Effector CD4-positive, alpha-beta T cell (primary cell): ENCODE results near the gene ST7.

Experiments used
- DNase-seq: peaks from one replicate; pipeline ENCODE4 v3.0.0-alpha.2; 2020

Gene ST7

GRCh38 chr7:117165656-117166055 is 212.4 kb downstream of the ST7 start:
- no peak for DNase-seq

DNA sequence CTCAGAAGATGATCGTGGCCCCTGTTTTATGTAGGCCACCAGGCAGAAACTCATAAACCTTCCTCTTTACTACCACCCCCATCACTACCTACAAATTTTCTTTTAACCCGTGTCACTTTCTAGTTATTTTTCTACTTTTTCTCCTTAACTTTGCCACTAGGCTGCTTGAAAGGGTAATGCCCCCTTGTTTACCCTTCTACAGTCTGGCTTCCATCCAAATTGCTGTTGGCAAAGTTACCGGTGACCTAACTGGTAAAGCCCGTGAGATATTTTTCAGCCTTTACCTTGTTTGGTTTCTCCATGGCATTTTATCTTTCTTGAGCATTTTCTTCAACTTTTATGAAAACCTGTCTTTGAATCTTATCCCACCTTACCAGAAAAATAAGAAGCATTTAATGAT is 216.6 kb downstream of the ST7 start:
- DNase-seq = no peak

DNA sequence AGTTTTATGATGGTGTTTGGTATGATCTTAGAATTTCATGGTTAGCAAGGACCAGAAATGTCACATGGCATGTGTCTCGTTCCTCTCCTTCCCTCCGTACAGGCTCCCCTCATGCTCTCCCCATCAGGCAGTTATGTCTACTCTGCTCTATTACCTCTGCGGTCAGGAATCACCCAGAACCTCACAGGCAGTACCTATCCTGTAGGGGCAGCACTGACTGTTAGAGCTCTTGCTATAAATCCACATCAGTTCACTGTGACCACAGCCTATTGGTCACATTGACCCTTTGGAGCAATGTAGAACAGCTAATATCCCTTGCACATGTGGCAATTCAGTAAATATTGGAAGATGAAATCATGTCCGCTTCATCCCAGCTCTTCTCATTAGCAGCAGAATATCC is 217.8 kb downstream of the ST7 start:
- no peak for DNase-seq

DNA sequence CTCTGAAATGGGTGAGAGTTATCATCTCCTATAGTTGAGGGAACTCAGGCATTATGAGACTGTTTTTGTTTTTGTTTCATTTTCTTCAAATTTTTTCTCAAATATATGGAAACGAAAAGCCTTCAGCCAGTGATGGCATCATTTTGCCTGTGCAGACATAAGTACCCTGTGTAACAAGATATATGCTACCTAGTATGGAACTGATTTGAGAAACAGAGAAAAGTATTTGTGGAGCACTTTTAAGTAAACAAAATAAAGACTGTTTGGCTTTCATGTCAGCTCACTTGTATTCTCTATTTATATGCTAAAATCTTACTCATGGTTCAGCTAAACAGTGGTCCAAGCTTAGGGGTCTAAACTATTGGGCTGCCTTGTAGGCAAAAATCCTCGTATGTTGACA is 219.0 kb downstream of the ST7 start:
- no peak for DNase-seq

- DNase-seq = no peak
Measured at GRCh38 chr7:117173035-117173770, 219.9 kb downstream of the ST7 start.

- no peak for DNase-seq
Measured at GRCh38 chr7:117176206-117176605, 222.9 kb downstream of the ST7 start.

GRCh38 chr7:117178600-117178999 is 225.3 kb downstream of the ST7 start:
- DNase-seq = no peak

DNA sequence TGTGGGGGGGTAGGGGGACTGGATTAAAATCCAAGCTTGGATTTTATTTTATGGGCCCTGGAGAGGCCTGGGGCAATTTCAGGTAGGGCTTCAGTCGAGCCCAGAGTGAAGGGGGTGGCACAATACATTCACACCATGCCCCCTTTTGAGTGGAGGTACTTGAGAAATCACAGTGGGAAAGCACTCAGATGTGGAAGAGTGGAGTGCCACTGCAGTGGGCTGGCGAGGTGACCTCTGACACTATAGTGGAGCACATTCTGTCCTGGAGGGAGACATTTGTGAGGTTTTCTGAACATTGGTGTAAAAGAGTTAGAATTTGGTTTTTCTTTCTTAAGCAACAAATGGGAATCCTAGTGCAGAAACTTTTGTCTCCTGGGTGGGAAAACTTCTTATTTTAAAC is 226.4 kb downstream of the ST7 start:
- DNase-seq = no peak

DNA sequence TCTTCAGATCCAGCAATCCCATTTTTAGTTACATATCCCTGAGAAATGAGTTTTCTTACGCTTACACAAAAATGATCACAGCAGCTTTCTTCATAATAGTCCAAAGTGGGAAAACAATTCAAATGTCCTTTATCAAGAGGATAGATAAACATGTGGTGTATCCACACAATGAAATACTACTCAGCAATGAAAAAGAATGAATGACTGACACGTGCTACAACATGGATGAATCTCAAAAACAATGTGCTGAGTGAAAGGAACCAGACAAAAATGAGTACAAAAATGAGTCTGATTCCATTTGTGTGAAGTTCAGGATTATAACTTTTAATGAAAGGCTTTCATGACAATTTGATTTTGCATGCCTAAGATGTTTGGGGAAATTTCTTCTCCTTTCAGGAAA is 230.4 kb downstream of the ST7 start:
- no peak for DNase-seq

DNA sequence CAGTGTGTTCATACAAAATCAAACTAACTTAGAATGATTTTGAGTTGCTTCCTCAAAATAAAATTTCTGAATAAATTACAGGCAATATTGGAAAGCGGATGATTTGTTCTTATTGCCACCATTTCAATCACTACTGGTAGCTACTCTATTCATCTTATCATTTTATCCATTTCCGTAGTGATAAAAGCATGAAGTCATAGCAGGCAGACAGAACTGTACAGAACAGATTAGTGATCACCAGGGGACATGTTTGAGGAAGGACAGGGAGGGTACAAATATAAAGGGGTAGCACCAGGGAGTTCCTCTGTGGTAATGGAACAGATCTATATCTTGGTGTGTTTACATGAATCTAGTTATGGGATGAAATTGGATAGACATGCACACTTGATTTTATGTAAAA is 231.1 kb downstream of the ST7 start:
- no peak for DNase-seq

DNA sequence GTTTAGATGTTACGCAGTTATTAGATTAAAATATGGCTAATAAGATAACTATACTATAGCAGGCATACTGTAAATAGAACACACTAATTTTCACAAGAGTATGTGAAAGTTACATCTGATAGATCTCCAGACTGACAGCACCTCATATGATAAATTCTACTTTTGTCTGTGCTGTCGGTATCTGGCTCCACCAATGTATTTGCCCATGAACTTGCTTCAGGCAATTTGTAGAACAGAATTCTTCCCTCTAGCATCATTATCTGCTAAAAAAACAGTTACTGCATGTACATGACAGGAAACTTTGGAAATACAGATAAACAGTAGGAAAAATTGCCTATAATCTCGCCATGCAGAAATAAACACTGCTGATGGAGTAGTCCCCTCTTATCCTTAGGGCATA is 231.8 kb downstream of the ST7 start:
- DNase-seq = no peak

DNA sequence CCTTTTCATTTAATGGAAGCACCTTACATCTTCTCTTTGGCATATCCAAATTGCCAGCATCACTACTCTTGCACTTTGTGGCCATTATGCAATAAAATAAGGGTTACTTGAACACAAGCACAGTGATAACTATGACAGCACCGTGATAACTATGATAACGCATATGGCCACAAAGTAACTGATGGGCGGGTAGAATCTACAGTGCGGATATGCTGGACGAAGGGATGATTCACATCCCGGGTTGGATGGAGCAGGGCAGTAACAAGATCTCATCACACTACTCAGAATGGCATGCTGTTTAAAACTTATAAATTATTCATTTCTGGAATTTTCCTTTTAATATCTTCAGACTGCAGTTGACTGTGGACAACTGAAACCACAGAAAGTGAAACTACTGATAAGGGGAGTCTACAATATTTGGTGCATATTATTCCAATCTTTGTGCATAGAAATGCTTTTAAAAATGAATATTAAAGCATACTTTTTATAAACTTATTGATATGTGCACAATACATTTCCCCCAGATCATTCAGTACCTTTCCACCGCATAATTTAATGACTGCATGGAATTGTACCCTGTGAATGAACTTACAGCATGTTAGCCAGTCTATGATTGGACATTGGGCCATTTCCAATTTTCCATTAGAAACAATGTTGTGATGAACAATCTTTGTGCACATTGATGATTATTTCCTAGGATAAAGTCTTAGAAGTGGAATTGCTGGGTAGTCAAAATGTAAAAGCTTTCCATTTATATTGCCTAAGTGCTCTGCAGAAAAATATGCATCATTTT is 233.1 kb downstream of the ST7 start:
- no peak for DNase-seq

DNA sequence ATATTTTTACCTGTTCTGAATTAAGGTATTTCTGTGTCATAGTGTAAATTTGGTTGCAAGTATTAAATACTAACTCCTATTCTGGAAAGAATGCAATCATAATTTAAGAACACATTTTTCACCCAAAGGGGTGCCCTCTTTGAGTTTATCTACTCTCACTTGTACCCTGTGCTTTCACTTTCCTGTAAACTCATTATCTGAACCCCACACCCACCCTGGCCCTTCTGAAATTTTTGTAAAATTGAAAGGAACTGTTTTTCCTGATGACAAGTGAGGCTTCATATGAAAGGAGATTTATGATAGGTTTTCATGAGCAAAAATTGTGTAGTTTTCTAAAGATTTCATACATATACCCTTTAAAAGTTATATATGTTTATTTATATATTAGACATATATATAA is 235.1 kb downstream of the ST7 start:
- no peak for DNase-seq

DNA sequence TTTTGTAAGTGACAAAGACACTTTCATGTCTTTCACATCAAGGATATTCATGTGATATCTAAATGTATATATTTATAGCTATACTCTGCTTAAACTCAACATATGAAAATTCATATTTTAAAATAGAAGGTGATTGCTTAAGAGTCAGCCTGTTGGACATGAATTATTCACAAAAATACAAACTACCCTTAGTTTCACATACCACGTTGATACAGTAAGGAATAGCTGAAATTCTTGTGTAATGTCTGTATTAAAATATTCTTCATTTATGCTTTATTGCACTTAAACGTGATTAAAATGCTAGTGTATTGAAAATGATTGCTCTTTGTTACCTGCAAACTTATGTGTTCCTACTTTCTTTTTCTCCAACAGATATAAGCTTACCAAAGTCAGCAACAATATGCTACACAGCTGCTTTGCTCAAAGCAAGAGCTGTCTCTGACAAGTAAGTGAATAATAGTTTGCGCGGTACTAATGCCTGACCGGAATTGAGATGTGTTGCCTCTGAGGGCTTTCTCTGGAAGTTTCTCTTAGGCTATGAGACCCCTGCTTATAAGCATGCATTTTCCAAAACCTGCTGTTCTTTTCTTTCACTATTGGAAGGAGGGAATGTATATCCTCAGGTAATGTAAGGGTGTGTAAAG is 235.8 kb downstream of the ST7 start:
- DNase-seq = no peak

DNA sequence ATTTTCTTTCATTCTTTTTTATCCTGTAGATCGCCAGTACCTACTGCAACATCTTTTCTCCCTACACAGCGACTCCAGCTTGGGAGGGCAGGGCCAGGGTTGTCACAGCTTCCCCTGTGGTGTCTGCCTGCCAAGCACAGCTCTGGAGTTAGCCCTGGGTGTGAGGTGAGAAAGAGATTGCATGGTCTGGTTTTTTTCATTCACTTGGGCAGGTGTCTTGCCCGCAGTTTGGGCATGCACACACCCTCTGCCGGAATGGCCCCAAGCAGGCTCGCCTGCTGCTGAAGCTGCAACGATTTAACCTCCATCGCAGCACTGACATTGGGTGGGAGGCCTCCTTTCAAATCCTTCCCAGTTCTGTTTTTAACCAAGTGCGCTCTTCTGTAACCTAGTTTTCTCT is 236.8 kb downstream of the ST7 start:
- DNase-seq = no peak

DNA sequence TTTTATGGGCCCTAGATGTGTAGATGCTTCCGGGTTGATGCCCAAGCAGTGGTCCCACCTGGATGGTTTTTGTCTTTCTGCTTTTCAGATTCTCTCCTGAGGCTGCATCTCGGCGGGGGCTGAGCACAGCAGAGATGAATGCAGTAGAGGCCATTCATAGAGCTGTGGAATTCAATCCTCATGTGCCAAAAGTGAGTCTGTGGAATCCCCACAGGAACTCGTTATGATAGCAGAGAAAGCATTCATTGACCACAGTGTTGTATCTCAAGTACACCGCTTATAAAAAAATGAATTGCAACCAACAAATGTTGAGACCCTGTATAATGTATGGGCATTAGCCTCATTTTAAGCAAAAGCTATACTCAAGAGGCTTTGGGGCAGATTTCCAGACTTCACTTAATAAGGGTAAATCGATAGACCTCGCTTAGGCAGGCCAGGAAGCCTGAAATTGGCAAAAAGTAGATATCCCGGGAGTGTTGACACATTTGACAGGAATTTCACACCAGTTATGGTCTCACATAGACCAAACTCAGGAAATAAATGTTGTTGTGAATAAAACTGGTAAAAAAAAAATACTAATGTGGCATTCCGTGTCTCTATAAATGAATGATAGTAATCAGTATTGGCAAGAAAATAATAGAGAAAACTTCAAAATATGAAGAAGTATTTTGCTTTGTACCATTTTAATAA is 237.6 kb downstream of the ST7 start:
- no peak for DNase-seq

- DNase-seq = no peak
Measured at GRCh38 chr7:117192108-117192507, 238.8 kb downstream of the ST7 start.

DNA sequence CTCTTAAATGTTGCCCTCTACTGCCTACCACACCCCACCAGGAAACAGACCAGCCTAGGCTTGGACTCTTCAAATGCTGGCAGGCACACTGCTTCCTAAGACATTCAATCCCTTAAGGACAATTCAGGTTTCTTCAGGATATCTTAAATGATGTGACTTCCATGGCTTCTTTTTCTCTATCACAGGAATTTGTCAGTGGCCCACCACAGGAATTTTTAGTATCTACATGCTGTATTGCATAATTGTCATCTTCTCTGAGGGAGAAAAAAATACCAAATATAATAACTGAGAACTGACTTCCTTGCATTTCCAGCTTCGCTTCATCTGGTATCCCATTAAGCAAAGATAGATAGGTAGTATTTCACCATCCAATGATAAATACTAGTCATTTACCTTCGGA is 240.3 kb downstream of the ST7 start:
- no peak for DNase-seq

DNA sequence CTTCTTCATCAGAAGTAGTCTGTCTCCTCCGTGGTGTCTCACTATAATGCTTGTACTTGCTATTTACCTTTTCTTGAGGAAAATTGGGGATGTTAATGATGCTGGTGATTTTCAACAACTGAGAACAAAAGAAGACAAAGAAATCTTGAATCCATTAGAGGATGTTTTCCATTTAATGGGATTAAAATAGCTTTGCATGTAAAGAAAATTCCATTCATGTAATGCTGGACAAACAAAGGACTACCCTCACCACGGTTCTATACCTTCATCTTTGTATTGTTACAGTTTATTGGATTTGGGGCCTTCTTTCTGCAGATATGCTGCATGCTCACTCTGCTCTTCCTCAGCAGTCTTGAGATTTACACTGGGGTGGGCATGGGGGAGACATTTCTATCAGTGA is 241.1 kb downstream of the ST7 start:
- DNase-seq = no peak

DNA sequence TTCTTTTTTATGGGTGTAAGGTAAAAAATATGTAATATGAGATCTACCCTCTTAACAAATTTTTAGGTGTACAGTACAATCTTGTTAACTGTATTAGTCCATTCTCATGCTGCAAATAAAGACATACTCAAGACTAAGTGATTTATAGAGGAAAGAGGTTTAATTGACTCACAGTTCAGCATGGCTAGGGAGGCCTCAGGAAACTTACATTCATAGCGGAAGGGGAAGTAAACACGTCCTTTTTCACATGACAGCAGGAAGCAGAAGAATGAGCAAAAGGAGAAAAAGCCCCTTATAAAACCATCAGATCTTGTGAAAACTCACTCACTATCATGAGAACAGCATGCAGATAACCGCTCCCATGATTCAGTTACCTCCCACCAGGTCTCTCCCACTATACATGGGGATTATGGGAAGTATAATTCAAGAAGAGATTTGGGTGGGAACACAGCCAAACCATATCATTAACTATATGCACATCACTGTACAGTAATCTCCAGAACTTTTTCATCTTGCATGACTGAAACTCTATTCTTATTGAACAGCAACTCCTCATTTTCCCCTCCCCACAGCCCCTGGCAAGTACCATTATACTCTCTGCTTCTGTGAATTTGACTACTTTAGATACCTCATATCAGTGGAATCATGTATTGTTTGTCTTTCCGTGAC is 242.2 kb downstream of the ST7 start:
- no peak for DNase-seq

DNA sequence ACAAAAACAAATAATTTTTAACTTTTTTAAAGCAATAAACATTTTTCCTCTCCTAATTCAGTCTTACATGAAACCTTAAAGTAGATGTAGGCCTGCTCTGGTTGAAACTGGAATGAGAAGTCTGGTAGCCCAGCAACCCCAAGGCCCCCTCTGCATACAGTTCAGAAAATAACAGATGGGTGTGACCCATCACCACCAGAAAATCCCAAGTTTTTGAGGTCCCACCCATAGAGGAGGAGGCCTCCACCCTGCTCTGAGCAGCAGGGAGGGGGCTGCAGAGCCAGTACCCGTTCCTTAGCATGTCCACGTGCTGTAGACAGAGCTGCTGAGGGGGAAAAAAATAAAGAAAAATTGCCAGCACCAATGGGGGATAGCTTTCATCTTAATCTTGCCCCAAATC is 246.8 kb downstream of the ST7 start:
- no peak for DNase-seq

GRCh38 chr7:117200786-117201458 is 247.6 kb downstream of the ST7 start:
- no peak for DNase-seq
